Myocyte (in vitro differentiated cells): ENCODE data around the gene USE1. TPM values are rescaled to one million over a fixed set of nuclear protein-coding genes. Genes with fewer than 3 reads are reported as not detected.

ENCODE experiments used
- DNase-seq: peaks from one replicate; pipeline ENCODE4 v3.0.0-alpha.2; 2012; ENCODE audit warnings: low read depth
- total RNA-seq: library from RNA; depleted of rRNA; stranded (reverse); fragments of >200 nt; gene quantifications from 2 replicates; pipeline ENCODE4 v1.2.3, GENCODE V29; 2014

USE1 gene
- total RNA-seq, 1 donor from 2014 or later, result 23.5 TPM

- DNase-seq, result no peak
These were observed 41.0 kb downstream of the USE1 start for GRCh38 chr19:17256130-17256529.

GRCh38 chr19:17259118-17259780, 44.1 kb downstream of the USE1 start:
- peak; percentile 41 for DNase-seq

GRCh38 chr19:17259934-17260333, 44.8 kb downstream of the USE1 start:
- DNase-seq, result no peak

GRCh38 chr19:17260842-17261325, 45.7 kb downstream of the USE1 start:
- peak; percentile 57 for DNase-seq

- no peak for DNase-seq
These were observed 47.4 kb downstream of the USE1 start for GRCh38 chr19:17262557-17262956.

GRCh38 chr19:17263712-17264640, 48.8 kb downstream of the USE1 start:
- DNase-seq, result no peak

GRCh38 chr19:17264641-17264979, 49.5 kb downstream of the USE1 start, which contains the start of gene USHBP1:
USHBP1 (minus strand) TSS chr19:17264745; CDS start chr19:17264299, 446 bp downstream.
- no peak for DNase-seq

- no peak for DNase-seq
These were observed 50.9 kb downstream of the USE1 start for GRCh38 chr19:17266026-17266425.

GRCh38 chr19:17266589-17266974, 51.4 kb downstream of the USE1 start:
- DNase-seq, result no peak

GRCh38 chr19:17266975-17267788, 52.0 kb downstream of the USE1 start, which contains the start of gene BABAM1:
BABAM1 (plus strand) TSS chr19:17267443; CDS start chr19:17268807, 1,364 bp downstream.
- DNase-seq, result peak; percentile 99

- no peak for DNase-seq
These were observed 53.6 kb downstream of the USE1 start for GRCh38 chr19:17268754-17269153.

Other genes starting within 250 kb of the USE1 start
- gene CPAMD8, start 188.5 kb upstream of the USE1 start, total RNA-seq, result not detected in 2 replicates
- 3.3 and 5.4 TPM in 2 replicates for gene HAUS8, start 139.9 kb upstream of the USE1 start, total RNA-seq
- 35.8 and 43.4 TPM in 2 replicates for gene MYO9B, start 139.6 kb upstream of the USE1 start, total RNA-seq
- 4.3 and 7.0 TPM in 2 replicates for gene OCEL1, start 10.9 kb downstream of the USE1 start, total RNA-seq
- gene NR2F6, start 30.6 kb downstream of the USE1 start, total RNA-seq, result 103 and 104 TPM in 2 replicates
- not detected in 2 replicates for gene USHBP1, start 49.4 kb downstream of the USE1 start, total RNA-seq
- 89.3 and 122 TPM in 2 replicates for gene BABAM1, start 52.1 kb downstream of the USE1 start, total RNA-seq
- gene ANKLE1, start 66.5 kb downstream of the USE1 start, total RNA-seq, result 0.27 and 0.36 TPM in 2 replicates
- gene ABHD8, start 88.1 kb downstream of the USE1 start, total RNA-seq, result 24.0 and 24.8 TPM in 2 replicates
- 55.7 and 87.2 TPM in 2 replicates for gene MRPL34, start 90.5 kb downstream of the USE1 start, total RNA-seq
- gene DDA1, start 94.2 kb downstream of the USE1 start, total RNA-seq, result 26.2 and 34.5 TPM in 2 replicates
- gene ANO8, start 119.5 kb downstream of the USE1 start, total RNA-seq, result 8.3 and 8.7 TPM in 2 replicates
- gene GTPBP3, start 122.2 kb downstream of the USE1 start, total RNA-seq, result 19.3 and 20.2 TPM in 2 replicates
- 0.43 TPM in 1 of 2 replicates, not detected in the other for gene PLVAP, start 162.0 kb downstream of the USE1 start, total RNA-seq
- not detected in 2 replicates for gene CCDC194, start 178.8 kb downstream of the USE1 start, total RNA-seq
- 0.57 and 0.62 TPM in 2 replicates for gene BST2, start 190.3 kb downstream of the USE1 start, total RNA-seq
- gene MVB12A, start 204.7 kb downstream of the USE1 start, total RNA-seq, result 53.3 and 71.6 TPM in 2 replicates
- 0.31 and 2.6 TPM in 2 replicates for gene TMEM221, start 233.3 kb downstream of the USE1 start, total RNA-seq
- not detected in 2 replicates for gene NXNL1, start 245.6 kb downstream of the USE1 start, total RNA-seq